ENCODE data around the gene DSCAM. TPM values are rescaled to one million over a fixed set of nuclear protein-coding genes. Genes with fewer than 3 reads are reported as not detected.

The DSCAM gene
- total RNA-seq, 1 donor from 2014 or later: not detected

GRCh38 chr21:40796464-40796863 is 50.5 kb downstream of the DSCAM start:
- DNase-seq: no peak
- Histone ChIP-seq H3K36me3 (no peaks in the 10 kb centered on the region), H3K4me1 (no peaks in the 10 kb centered on the region), H3K4me3 (no peak overlapping the region), H3K27me3 (ENCODE audit: low read depth) (no peaks in the 10 kb centered on the region), H3K27ac (replicated peaks) (no peak overlapping the region), H3K9me3 (replicated peaks) (peaks cover 38% of the 10 kb centered on the region)
- intact Hi-C loops (cut with micrococcal nuclease): no loop called here
- TF ChIP-seq, protein P1, sequence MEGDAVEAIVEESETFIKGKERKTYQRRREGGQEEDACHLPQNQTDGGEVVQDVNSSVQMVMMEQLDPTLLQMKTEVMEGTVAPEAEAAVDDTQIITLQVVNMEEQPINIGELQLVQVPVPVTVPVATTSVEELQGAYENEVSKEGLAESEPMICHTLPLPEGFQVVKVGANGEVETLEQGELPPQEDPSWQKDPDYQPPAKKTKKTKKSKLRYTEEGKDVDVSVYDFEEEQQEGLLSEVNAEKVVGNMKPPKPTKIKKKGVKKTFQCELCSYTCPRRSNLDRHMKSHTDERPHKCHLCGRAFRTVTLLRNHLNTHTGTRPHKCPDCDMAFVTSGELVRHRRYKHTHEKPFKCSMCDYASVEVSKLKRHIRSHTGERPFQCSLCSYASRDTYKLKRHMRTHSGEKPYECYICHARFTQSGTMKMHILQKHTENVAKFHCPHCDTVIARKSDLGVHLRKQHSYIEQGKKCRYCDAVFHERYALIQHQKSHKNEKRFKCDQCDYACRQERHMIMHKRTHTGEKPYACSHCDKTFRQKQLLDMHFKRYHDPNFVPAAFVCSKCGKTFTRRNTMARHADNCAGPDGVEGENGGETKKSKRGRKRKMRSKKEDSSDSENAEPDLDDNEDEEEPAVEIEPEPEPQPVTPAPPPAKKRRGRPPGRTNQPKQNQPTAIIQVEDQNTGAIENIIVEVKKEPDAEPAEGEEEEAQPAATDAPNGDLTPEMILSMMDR (IDR thresholded peaks at IDR 0.05; ENCODE audit: borderline replicate concordance): no peak

GRCh38 chr21:40795313-40795712 is 51.6 kb downstream of the DSCAM start:
- Histone ChIP-seq H3K4me3 (no peak overlapping the region), H3K27me3 (ENCODE audit: low read depth) (peaks cover 2% of the 10 kb centered on the region), H3K36me3 (no peaks in the 10 kb centered on the region), H3K4me1 (no peaks in the 10 kb centered on the region), H3K9me3 (replicated peaks) (peaks cover 26% of the 10 kb centered on the region), H3K27ac (replicated peaks) (no peak overlapping the region)
- no peak for DNase-seq
- TF ChIP-seq, protein P1 (IDR thresholded peaks at IDR 0.05; ENCODE audit: borderline replicate concordance): no peak
- intact Hi-C loops (cut with micrococcal nuclease): no loop called here

GRCh38 chr21:40792691-40793456 is 54.1 kb downstream of the DSCAM start:
- TF ChIP-seq, protein P1 (IDR thresholded peaks at IDR 0.05; ENCODE audit: borderline replicate concordance): no peak
- intact Hi-C loops (cut with micrococcal nuclease): no loop called here
- DNase-seq: no peak
- Histone ChIP-seq H3K27ac (replicated peaks) (no peak overlapping the region), H3K4me3 (no peak overlapping the region), H3K27me3 (ENCODE audit: low read depth) (peaks cover 6% of the 10 kb centered on the region), H3K9me3 (replicated peaks) (peaks cover 2% of the 10 kb centered on the region), H3K36me3 (no peaks in the 10 kb centered on the region), H3K4me1 (no peaks in the 10 kb centered on the region)

DNA sequence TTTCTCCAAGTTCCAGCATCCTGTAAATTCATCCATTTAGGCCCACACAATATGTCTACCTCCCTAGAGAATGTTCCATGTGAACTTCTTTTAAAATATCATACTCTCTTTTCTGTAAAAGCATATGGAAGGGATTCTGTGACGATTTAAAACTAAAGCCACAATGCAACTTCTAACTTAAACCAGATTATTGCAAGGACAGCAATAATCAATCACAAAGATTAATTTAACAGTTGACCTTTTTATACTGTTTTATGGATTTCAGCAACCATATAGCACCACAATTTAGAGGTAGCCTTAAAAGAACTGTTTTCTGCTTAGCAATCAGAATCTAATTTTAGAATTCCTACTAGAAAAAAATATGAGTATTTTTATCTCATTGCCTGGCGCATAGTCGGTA is 58.3 kb downstream of the DSCAM start:
- intact Hi-C loops (cut with micrococcal nuclease): no loop called here
- TF ChIP-seq, protein P1 (IDR thresholded peaks at IDR 0.05; ENCODE audit: borderline replicate concordance): no peak
- Histone ChIP-seq H3K27me3 (ENCODE audit: low read depth) (peaks cover 9% of the 10 kb centered on the region), H3K4me1 (no peaks in the 10 kb centered on the region), H3K4me3 (no peak overlapping the region), H3K9me3 (replicated peaks) (no peaks in the 10 kb centered on the region), H3K27ac (replicated peaks) (no peak overlapping the region), H3K36me3 (no peaks in the 10 kb centered on the region)
- DNase-seq: no peak

GRCh38 chr21:40783404-40783803 is 63.6 kb downstream of the DSCAM start:
- Histone ChIP-seq H3K4me1 (no peaks in the 10 kb centered on the region), H3K27ac (replicated peaks) (no peak overlapping the region), H3K27me3 (ENCODE audit: low read depth) (peaks cover 3% of the 10 kb centered on the region), H3K9me3 (replicated peaks) (no peaks in the 10 kb centered on the region), H3K4me3 (no peak overlapping the region), H3K36me3 (no peaks in the 10 kb centered on the region)
- intact Hi-C loops (cut with micrococcal nuclease): no loop called here
- no peak for DNase-seq
- TF ChIP-seq, protein P1 (IDR thresholded peaks at IDR 0.05; ENCODE audit: borderline replicate concordance): no peak

Data from left ventricle myocardium inferior (tissue), 1 donor.